Lower lobe of right lung (tissue), 2 donors: ENCODE results near the gene GRID1. TPM values are rescaled to one million over a fixed set of nuclear protein-coding genes. Genes with fewer than 3 reads are reported as not detected.

Experiments
- ATAC-seq, 2 donors: fragments of 200-7000 bp; cut with Tn5 transposase; one replicate each; pipeline ENCODE4 v1.9.1; 2020 to 2022; ENCODE audit warnings: mild to moderate bottlenecking in 2 of 2, moderate library complexity in 2 of 2
- DNase-seq: peaks from one replicate; pipeline ENCODE4 v3.0.0-alpha.2; 2020
- H3K27ac ChIP-seq: fragments of 200-600 bp; one replicate; pipeline ENCODE4 v1.8.0; 2022
- H3K27me3 ChIP-seq: fragments of 200-600 bp; one replicate; pipeline ENCODE4 v1.8.0; 2022; ENCODE audit warnings: low read depth
- H3K36me3 ChIP-seq: fragments of 200-600 bp; one replicate; pipeline ENCODE4 v1.8.0; 2022; ENCODE audit warnings: mild to moderate bottlenecking
- H3K4me1 ChIP-seq: fragments of 200-600 bp; one replicate; pipeline ENCODE4 v1.8.0; 2022
- H3K4me3 ChIP-seq: fragments of 200-600 bp; one replicate; pipeline ENCODE4 v1.8.0; 2022; ENCODE audit warnings: mild to moderate bottlenecking
- H3K9me3 ChIP-seq: fragments of 200-600 bp; one replicate; pipeline ENCODE4 v1.8.0; 2022
- CTCF ChIP-seq: fragments of 200-600 bp; IDR thresholded peaks from one replicate; pipeline ENCODE4 v1.8.0; 2022; ENCODE audit warnings: antibody characterized with exemption, mild to moderate bottlenecking
- intact Hi-C: fragments of 100-400 bp; cut with DNase I; formaldehyde crosslinking; loops from one replicate; pipeline ENCODE4 v1.11.0; 2022
- total RNA-seq: library from RNA; stranded (reverse); fragmentation: NEBNext Ultra II Directional; extraction: Animal tissue kit (Norgen Biotek cat#: 25700); gene quantifications from one replicate; pipeline ENCODE4 v1.2.1, GENCODE V29; 2021
- donor health status: DM: no; HTN: yes; CAD: no; lungs with severe emphysema.

The GRID1 gene
- total RNA-seq, 1 donor from 2014 or later = 2.5 TPM

GRCh38 chr10:85614981-85615380 is 751.6 kb downstream of the GRID1 start:
- Histone ChIP-seq H3K27ac (no peak overlapping the region), H3K4me3 (no peak overlapping the region), H3K9me3 (no peaks in the 10 kb centered on the region), H3K4me1 (no peaks in the 10 kb centered on the region), H3K27me3 (no peaks in the 10 kb centered on the region), H3K36me3 (no peaks in the 10 kb centered on the region)
- ATAC-seq = no peak
- DNase-seq = no peak
- intact Hi-C loops = no loop called here
- no peak for TF ChIP-seq CTCF

- DNase-seq (no peak), ATAC-seq (no peak)
- Histone ChIP-seq H3K36me3 (no peaks in the 10 kb centered on the region), H3K4me1 (no peaks in the 10 kb centered on the region), H3K9me3 (no peaks in the 10 kb centered on the region), H3K4me3 (no peak overlapping the region), H3K27me3 (no peaks in the 10 kb centered on the region), H3K27ac (no peak overlapping the region)
- intact Hi-C loops = no loop called here
- TF ChIP-seq CTCF = no peak
Observed at GRCh38 chr10:85614566-85614965, 752.0 kb downstream of the GRID1 start.

GRCh38 chr10:85613391-85613790 is 753.2 kb downstream of the GRID1 start:
- Histone ChIP-seq H3K36me3 (no peaks in the 10 kb centered on the region), H3K27me3 (no peaks in the 10 kb centered on the region), H3K9me3 (no peaks in the 10 kb centered on the region), H3K4me3 (no peak overlapping the region), H3K27ac (no peak overlapping the region), H3K4me1 (no peaks in the 10 kb centered on the region)
- intact Hi-C loops = no loop called here
- no peak for ATAC-seq
- DNase-seq = no peak
- no peak for TF ChIP-seq CTCF

- no peaks in the 10 kb centered on the region for H3K36me3 ChIP-seq
- intact Hi-C loops = no loop called here
- H3K27me3 ChIP-seq = no peaks in the 10 kb centered on the region
- DNase-seq (no peak), ATAC-seq (no peak)
- no peak overlapping the region for H3K4me3 ChIP-seq
- H3K4me1 ChIP-seq = no peaks in the 10 kb centered on the region
- TF ChIP-seq CTCF = peak; percentile 9
- no peaks in the 10 kb centered on the region for H3K9me3 ChIP-seq
- H3K27ac ChIP-seq = no peak overlapping the region
Observed at GRCh38 chr10:85612833-85613232, 753.8 kb downstream of the GRID1 start.

- Histone ChIP-seq H3K36me3 (no peaks in the 10 kb centered on the region), H3K27ac (no peak overlapping the region), H3K4me3 (no peak overlapping the region), H3K4me1 (no peaks in the 10 kb centered on the region), H3K9me3 (no peaks in the 10 kb centered on the region), H3K27me3 (no peaks in the 10 kb centered on the region)
- no peak for TF ChIP-seq CTCF
- DNase-seq (no peak), ATAC-seq (peak; percentile 24 to 43)
- intact Hi-C loops = no loop called here
Observed at GRCh38 chr10:85612378-85612775, 754.2 kb downstream of the GRID1 start.
